ENCODE data around the gene ELMOD3.

Gene ELMOD3

DNA sequence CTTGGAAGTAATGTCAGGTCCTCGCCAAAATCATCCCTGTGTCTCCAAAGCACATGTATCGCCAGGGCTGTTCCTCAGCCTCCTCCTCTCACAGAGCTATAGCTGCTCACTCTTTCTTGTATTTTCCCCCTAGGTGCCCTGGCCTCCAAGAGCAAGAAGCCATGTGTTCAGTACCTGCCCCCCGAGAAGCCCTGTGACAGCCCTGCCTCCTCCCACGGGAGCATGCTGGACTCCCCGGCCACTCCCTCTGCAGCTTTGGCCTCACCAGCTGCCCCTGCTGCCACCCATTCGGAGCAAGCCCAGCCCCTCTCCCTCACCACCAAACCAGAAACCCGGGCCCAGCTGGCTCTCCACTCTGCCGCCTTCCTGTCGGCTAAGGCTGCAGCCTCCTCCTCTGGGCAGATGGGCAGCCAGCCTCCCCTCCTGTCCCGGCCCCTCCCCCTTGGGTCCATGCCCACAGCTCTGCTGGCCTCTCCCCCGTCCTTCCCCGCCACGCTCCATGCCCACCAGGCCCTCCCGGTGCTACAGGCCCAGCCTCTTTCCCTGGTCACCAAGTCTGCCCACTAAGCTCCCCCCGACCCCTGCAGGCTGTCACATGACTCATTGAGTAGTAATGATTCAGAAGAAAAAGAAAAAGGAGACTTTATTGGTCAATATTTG, 45.5 kb upstream of the ELMOD3 start:
- Histone ChIP-seq H3K9me3 (replicated peaks; ENCODE audit: insufficient read depth, low read length) (no peaks in the 10 kb centered on the region), H3K27me3 (replicated peaks; ENCODE audit: insufficient read depth, low read length) (no peaks in the 10 kb centered on the region), H3K79me2 (ENCODE audit: low read length) (no peaks in the 10 kb centered on the region), H3K4me1 (ENCODE audit: low read length) (peaks cover 28% of the 10 kb centered on the region), H3K4me2 (ENCODE audit: low read depth, low read length) (peak overlapping the region; percentile 99), H3K4me3 (ENCODE audit: low read length) (peak overlapping the region; percentile 58), H3F3A (ENCODE audit: insufficient read depth, low read length) (peaks cover 25% of the 10 kb centered on the region), H3K9me2 (replicated peaks; ENCODE audit: insufficient read depth, low read length) (no peaks in the 10 kb centered on the region), H3K36me3 (replicated peaks; ENCODE audit: insufficient read depth, low read length) (no peaks in the 10 kb centered on the region), H4K20me1 (ENCODE audit: insufficient read depth, low read length) (no peaks in the 10 kb centered on the region), H2AFZ (ENCODE audit: low read length) (peak overlapping the region; percentile 54; the same call in 1 of the 2 replicates), H3K9ac (ENCODE audit: low read length) (peak overlapping the region; percentile 66), H3K27ac (ENCODE audit: low read length) (peak overlapping the region; percentile 95)
- peak; percentile 71 for DNase-seq
- TF ChIP-seq EZH2phosphoT487 (IDR thresholded peaks at IDR 0.05; ENCODE audit: low read length): no peak
- TF ChIP-seq, protein P1, sequence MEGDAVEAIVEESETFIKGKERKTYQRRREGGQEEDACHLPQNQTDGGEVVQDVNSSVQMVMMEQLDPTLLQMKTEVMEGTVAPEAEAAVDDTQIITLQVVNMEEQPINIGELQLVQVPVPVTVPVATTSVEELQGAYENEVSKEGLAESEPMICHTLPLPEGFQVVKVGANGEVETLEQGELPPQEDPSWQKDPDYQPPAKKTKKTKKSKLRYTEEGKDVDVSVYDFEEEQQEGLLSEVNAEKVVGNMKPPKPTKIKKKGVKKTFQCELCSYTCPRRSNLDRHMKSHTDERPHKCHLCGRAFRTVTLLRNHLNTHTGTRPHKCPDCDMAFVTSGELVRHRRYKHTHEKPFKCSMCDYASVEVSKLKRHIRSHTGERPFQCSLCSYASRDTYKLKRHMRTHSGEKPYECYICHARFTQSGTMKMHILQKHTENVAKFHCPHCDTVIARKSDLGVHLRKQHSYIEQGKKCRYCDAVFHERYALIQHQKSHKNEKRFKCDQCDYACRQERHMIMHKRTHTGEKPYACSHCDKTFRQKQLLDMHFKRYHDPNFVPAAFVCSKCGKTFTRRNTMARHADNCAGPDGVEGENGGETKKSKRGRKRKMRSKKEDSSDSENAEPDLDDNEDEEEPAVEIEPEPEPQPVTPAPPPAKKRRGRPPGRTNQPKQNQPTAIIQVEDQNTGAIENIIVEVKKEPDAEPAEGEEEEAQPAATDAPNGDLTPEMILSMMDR (IDR thresholded peaks at IDR 0.05; ENCODE audit: low read length): no peak

DNA sequence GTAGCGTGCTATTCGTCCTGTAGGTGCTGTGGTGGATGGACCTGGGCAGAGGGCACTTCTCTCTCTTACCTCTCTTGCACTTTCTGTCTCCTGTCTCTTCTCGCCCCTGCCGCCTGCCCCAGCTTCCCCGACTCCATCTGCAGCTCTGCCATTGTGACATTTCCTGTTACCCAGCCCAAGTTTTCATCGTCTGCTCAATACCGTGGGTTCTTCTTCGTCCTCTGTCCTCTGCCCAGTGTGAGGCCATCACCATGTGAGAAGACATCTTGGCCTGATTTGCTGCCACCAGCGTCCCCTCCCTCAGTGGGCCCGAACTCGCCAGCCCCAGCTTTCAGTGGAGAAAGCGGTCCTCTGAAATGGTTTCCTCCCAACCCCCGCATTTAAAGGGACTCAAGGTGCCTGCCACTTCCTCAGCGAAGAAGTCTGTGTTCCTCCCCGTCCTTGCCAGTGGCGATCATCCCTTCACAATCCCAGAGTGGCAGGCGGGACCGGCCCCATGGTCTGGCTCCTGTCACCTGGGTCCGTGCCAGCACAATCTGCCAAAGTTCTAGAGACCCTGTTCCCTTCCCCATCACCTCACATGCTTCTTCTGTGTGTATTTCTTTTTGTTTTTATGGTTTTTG, 44.8 kb upstream of the ELMOD3 start:
- Histone ChIP-seq H3K4me3 (ENCODE audit: low read length) (peak overlapping the region; percentile 58), H3K4me1 (ENCODE audit: low read length) (peaks cover 28% of the 10 kb centered on the region), H3K9ac (ENCODE audit: low read length) (peak overlapping the region; percentile 66), H3K79me2 (ENCODE audit: low read length) (no peaks in the 10 kb centered on the region), H3K36me3 (replicated peaks; ENCODE audit: insufficient read depth, low read length) (no peaks in the 10 kb centered on the region), H3K27me3 (replicated peaks; ENCODE audit: insufficient read depth, low read length) (no peaks in the 10 kb centered on the region), H2AFZ (ENCODE audit: low read length) (peak overlapping the region; percentile 54), H3K9me2 (replicated peaks; ENCODE audit: insufficient read depth, low read length) (no peaks in the 10 kb centered on the region), H3K27ac (ENCODE audit: low read length) (peak overlapping the region; percentile 95), H4K20me1 (ENCODE audit: insufficient read depth, low read length) (no peaks in the 10 kb centered on the region), H3F3A (ENCODE audit: insufficient read depth, low read length) (peaks cover 25% of the 10 kb centered on the region), H3K9me3 (replicated peaks; ENCODE audit: insufficient read depth, low read length) (no peaks in the 10 kb centered on the region), H3K4me2 (ENCODE audit: low read depth, low read length) (peak overlapping the region; percentile 99)
- TF ChIP-seq EZH2phosphoT487 (IDR thresholded peaks at IDR 0.05; ENCODE audit: low read length) (no peak), EZH2 (optimal IDR thresholded peaks at IDR 0.05; ENCODE audit: low read depth, low read length) (no peak)
- TF ChIP-seq, protein P1 (IDR thresholded peaks at IDR 0.05; ENCODE audit: low read length): no peak
- peak; percentile 40 for DNase-seq

DNA sequence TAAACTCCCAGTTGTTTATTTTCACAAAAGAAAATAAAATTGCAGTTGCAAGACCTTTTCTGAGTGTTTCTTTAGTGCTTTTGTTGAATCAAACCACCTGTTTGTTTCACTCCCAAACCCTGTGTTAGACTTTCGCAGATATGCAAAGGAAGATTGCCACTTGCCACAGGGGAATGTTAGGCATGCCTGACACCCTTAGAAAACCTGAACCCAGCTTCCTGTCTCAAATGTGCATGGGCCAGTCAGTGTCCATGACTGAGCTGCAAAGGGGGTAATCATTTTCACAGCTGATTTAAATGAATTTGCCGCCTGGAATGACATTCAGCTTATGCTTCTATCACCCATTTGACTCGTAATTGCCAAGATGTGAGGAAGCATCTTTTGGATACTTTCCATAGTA, 44.2 kb upstream of the ELMOD3 start:
- H3K27ac ChIP-seq (ENCODE audit: low read length): peak overlapping the region; percentile 95

More for the DNA sequence above, 44.2 kb upstream of the ELMOD3 start:
- DNase-seq: peak; percentile 75
- Histone ChIP-seq H3K9me3 (replicated peaks; ENCODE audit: insufficient read depth, low read length) (no peaks in the 10 kb centered on the region), H3K4me1 (ENCODE audit: low read length) (peaks cover 28% of the 10 kb centered on the region), H3K36me3 (replicated peaks; ENCODE audit: insufficient read depth, low read length) (no peaks in the 10 kb centered on the region), H3K27me3 (replicated peaks; ENCODE audit: insufficient read depth, low read length) (no peaks in the 10 kb centered on the region), H3K9me2 (replicated peaks; ENCODE audit: insufficient read depth, low read length) (no peaks in the 10 kb centered on the region), H4K20me1 (ENCODE audit: insufficient read depth, low read length) (no peaks in the 10 kb centered on the region), H2AFZ (ENCODE audit: low read length) (no peak overlapping the region), H3K4me3 (ENCODE audit: low read length) (peak overlapping the region; percentile 58), H3K9ac (ENCODE audit: low read length) (peak overlapping the region; percentile 66; the same call in 1 of the 2 replicates), H3K4me2 (ENCODE audit: low read depth, low read length) (peak overlapping the region; percentile 99), H3K79me2 (ENCODE audit: low read length) (no peaks in the 10 kb centered on the region), H3F3A (ENCODE audit: insufficient read depth, low read length) (peaks cover 25% of the 10 kb centered on the region)
- TF ChIP-seq EZH2 (optimal IDR thresholded peaks at IDR 0.05; ENCODE audit: low read depth, low read length) (no peak), EZH2phosphoT487 (IDR thresholded peaks at IDR 0.05; ENCODE audit: low read length) (no peak)
- TF ChIP-seq, protein P1 (IDR thresholded peaks at IDR 0.05; ENCODE audit: low read length): no peak
